Hematopoietic multipotent progenitor cell treated with erythropoietin and hydrocortisone succinate and interleukin-3 and kit ligand, for 6 days (in vitro differentiated cells): Measurements from ENCODE around the gene MT1B.
A peak's percentile ranks its signal among the peaks of the same experiment; 100 is the strongest.
"Not testable (repeated sequence)": the region's sequence is repeated elsewhere in the genome, so short reads cannot be mapped to it uniquely, and the experiment has no call there.

Experiments
- DNase-seq: peaks from one replicate; pipeline ENCODE4 v3.0.0-alpha.2; 2015

Gene MT1B

GRCh38 chr16:56621665-56622445 lies 29.8 kb upstream of the MT1B start:
- DNase-seq = not testable (repeated sequence)

- DNase-seq = not testable (repeated sequence)
Measured at GRCh38 chr16:56623184-56623583, 28.5 kb upstream of the MT1B start.

GRCh38 chr16:56623637-56624036 lies 28.0 kb upstream of the MT1B start:
- DNase-seq = no peak

- peak; percentile 75 for DNase-seq
Measured at GRCh38 chr16:56625140-56625942, 26.3 kb upstream of the MT1B start, which contains the start of gene MT1E. MT1E (plus strand) TSS chr16:56625781; CDS start chr16:56625852, 71 bp downstream.

- no peak for DNase-seq
Measured at GRCh38 chr16:56625943-56626654, 25.6 kb upstream of the MT1B start.

- DNase-seq = no peak
Measured at GRCh38 chr16:56626685-56627084, 25.0 kb upstream of the MT1B start.

GRCh38 chr16:56628486-56629350 lies 23.0 kb upstream of the MT1B start:
- no peak for DNase-seq

GRCh38 chr16:56629531-56629930 lies 22.2 kb upstream of the MT1B start:
- DNase-seq = no peak

- no peak for DNase-seq
Measured at GRCh38 chr16:56630134-56630533, 21.6 kb upstream of the MT1B start.

- DNase-seq = no peak
Measured at GRCh38 chr16:56631197-56631596, 20.5 kb upstream of the MT1B start.

GRCh38 chr16:56631832-56632155 lies 19.9 kb upstream of the MT1B start:
- DNase-seq = no peak

GRCh38 chr16:56632156-56632847 lies 19.4 kb upstream of the MT1B start, which contains the start of gene MT1M:
MT1M (plus strand) TSS chr16:56632659; CDS start chr16:56632732, 73 bp downstream.
- peak; percentile 41 for DNase-seq

GRCh38 chr16:56632848-56633365 lies 18.8 kb upstream of the MT1B start:
- no peak for DNase-seq

- DNase-seq = no peak
Measured at GRCh38 chr16:56633535-56633934, 18.2 kb upstream of the MT1B start.

- DNase-seq = no peak
Measured at GRCh38 chr16:56634715-56635440, 16.8 kb upstream of the MT1B start.

GRCh38 chr16:56635441-56635967 lies 16.2 kb upstream of the MT1B start:
- DNase-seq = no peak

- no peak for DNase-seq
Measured at GRCh38 chr16:56636616-56637413, 14.9 kb upstream of the MT1B start.

- DNase-seq = no peak
Measured at GRCh38 chr16:56637814-56638750, 13.6 kb upstream of the MT1B start, which contains the start of gene MT1A. MT1A (plus strand) TSS chr16:56638666; CDS start chr16:56638739, 73 bp downstream.
